ENCODE measurements around the gene ARHGAP32.

Gene ARHGAP32

GRCh38 chr11:129106788-129107187 is 85.3 kb downstream of the ARHGAP32 start:
- no peak for DNase-seq

- DNase-seq, result no peak
These were observed 89.4 kb downstream of the ARHGAP32 start for GRCh38 chr11:129102756-129103155.

GRCh38 chr11:129102225-129102624 is 89.9 kb downstream of the ARHGAP32 start:
- no peak for DNase-seq

- DNase-seq, result no peak
These were observed 98.8 kb downstream of the ARHGAP32 start for GRCh38 chr11:129093283-129093682.

GRCh38 chr11:129090056-129090455 is 102.1 kb downstream of the ARHGAP32 start:
- DNase-seq, result no peak

- DNase-seq, result no peak
These were observed 102.8 kb downstream of the ARHGAP32 start for GRCh38 chr11:129089279-129089678.

GRCh38 chr11:129086976-129087375 is 105.1 kb downstream of the ARHGAP32 start:
- DNase-seq, result no peak

GRCh38 chr11:129077191-129077590 is 114.9 kb downstream of the ARHGAP32 start:
- no peak for DNase-seq

- no peak for DNase-seq
These were observed 116.4 kb downstream of the ARHGAP32 start for GRCh38 chr11:129075757-129076156.

GRCh38 chr11:129067454-129067853 is 124.7 kb downstream of the ARHGAP32 start:
- DNase-seq, result no peak

- DNase-seq, result no peak
These were observed 125.9 kb downstream of the ARHGAP32 start for GRCh38 chr11:129066229-129066628.

- DNase-seq, result no peak
These were observed 129.0 kb downstream of the ARHGAP32 start for GRCh38 chr11:129063118-129063517.

GRCh38 chr11:129061492-129062230 is 130.5 kb downstream of the ARHGAP32 start:
- no peak for DNase-seq

- no peak for DNase-seq
These were observed 135.2 kb downstream of the ARHGAP32 start for GRCh38 chr11:129056916-129057315.

- no peak for DNase-seq
These were observed 136.9 kb downstream of the ARHGAP32 start for GRCh38 chr11:129055196-129055595.

- DNase-seq, result no peak
These were observed 143.2 kb downstream of the ARHGAP32 start for GRCh38 chr11:129048911-129049310.

- no peak for DNase-seq
These were observed 147.0 kb downstream of the ARHGAP32 start for GRCh38 chr11:129045150-129045549.

GRCh38 chr11:129042503-129042902 is 149.6 kb downstream of the ARHGAP32 start:
- no peak for DNase-seq

- DNase-seq, result no peak
These were observed 150.5 kb downstream of the ARHGAP32 start for GRCh38 chr11:129041611-129042018.

GRCh38 chr11:129040934-129041333 is 151.2 kb downstream of the ARHGAP32 start:
- DNase-seq, result no peak

GRCh38 chr11:129035244-129035643 is 156.9 kb downstream of the ARHGAP32 start:
- no peak for DNase-seq

GRCh38 chr11:129034001-129034400 is 158.1 kb downstream of the ARHGAP32 start:
- DNase-seq, result no peak

- no peak for DNase-seq
These were observed 168.0 kb downstream of the ARHGAP32 start for GRCh38 chr11:129023968-129024676.

GRCh38 chr11:129021295-129021694 is 170.8 kb downstream of the ARHGAP32 start:
- DNase-seq, result no peak
